NCI-H1048 (cell line): ENCODE measurements around the gene AFAP1L2.

Experiments
- DNase-seq: peaks from one replicate; lab custom pipeline; 2025; lab: John Stamatoyannopoulos, UW

The AFAP1L2 gene

DNA sequence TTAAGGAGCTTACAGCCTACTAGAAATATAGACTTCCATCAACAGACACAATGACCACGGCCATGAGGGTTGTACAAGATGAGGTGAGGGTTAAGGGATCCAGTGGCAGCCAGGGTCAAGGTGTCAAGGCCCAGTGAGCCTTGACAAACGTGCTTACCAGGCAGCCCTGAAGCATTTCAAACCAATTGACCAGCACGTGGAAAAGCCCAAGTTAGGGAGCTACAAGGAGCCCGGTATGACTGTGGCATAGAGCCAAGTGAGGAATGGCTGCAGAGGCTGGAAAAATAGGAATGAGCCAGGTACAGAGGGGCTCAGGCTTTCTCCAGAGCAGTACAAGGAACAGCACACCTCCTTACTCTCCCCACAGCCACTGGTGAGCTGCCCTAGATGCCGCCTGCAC lies 12.7 kb downstream of the AFAP1L2 start:
- DNase-seq: no peak

DNA sequence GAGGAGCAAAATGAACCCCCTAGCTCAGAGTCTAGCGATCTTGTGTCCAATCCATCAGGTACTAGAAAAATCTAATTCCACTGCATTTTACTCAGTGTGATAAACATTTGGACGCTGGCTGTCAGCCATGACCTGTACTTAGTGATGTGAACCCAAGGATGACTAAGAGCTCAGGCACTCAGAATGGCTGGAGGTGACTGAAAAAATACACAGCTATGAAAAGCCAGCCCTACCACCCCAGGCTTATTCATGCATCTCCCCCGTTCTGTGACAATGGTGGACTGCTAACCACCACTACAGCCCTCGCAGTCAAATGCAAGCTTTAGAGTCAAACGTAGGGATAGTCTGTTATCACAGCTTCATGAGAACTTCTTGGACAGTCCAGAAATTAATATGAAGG lies 14.9 kb downstream of the AFAP1L2 start:
- DNase-seq: no peak

DNA sequence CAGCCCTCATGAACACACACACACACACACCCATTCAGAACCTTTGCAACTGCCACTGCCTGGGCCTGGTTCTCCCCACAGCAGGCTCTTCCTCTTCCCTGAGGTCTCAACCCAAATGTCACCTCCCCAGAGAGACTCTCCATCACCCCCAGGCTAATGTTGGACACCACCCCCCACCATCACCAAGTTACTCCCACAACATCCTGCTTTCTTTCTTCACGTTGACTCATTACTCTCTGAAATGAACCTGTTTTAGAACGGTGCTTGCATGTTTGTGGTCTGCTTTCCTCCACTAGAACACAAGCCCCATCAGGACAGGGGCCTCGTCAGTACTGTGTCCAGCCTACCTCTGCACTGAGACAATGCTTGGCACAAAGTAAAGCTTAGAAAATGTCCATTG lies 16.0 kb downstream of the AFAP1L2 start:
- DNase-seq: no peak

DNA sequence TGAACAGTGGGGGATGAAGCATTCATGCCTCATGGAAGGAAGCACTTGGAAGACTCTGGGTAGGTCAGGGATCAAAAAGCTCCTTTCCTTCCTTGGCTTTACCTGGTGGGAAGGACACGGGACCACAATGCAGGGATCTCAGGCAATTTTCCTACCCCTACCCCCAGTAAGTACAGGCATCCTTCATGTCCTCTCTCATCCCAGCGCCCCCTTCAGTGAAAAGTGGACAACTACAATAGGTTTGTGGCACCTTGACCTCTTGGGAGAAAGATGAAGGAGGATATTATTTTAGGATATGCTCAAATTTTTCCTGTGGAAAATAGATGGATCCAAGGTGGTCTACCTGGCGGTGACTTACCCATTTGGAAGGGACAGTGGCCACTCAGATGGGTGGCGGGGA lies 16.5 kb downstream of the AFAP1L2 start:
- no peak for DNase-seq

DNA sequence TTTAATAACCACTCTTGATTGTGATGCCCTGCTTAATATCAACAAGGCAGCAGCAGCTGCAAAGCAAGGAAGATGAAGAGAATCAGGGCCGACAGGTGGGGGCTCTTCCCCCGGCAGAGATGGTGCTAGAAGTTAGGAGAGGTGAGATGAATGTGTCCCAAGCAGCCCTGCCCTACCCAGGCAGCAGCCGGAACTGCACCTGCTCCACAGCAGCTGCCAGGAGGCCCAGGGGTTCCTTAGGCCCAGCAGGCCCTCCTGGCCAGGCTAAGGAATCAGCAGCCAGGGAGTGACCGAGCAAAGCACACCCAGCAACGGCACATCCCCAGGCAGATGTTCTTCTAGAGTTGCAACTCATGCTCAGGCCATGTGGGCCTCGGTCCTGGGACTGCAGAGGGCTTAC lies 17.9 kb downstream of the AFAP1L2 start:
- DNase-seq: no peak

DNA sequence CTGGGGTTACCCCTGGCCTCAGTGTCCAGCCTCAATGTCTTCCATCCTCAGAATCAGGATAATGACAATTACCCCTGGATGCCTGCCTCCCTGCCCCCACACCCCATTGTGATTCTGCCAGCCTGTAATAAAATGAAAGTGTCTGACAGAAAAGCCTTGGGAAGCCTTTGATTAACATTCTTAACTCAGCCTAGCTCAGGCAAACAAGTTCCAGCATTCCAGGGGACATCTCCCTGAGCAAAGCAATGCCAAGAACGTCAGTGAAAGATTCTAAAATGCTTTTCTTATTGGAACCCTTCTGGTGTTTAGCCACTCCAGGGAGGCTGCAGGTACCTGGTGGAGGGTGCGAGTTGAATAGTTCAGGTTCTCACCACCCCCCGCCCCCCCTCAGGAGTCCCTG lies 18.7 kb downstream of the AFAP1L2 start:
- DNase-seq: no peak

DNA sequence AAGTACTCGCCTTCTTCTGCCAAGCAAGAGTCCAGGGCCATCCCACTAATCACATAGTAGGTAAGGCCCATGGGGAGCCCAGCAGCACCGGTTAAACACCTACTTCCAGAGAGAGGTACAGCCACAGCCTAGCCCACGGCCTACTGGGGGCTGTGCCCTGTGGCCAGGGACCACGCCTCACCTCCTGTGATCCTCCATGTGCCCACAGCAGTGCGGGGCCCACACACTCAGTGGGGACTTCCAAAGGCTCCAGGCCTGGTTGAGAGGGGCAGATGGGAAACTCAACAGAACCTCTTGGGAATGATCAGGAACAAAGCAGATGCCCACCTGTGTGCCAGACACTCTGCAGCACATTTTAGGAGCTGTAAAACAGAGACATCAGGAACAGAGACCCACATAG lies 19.7 kb downstream of the AFAP1L2 start:
- no peak for DNase-seq

DNA sequence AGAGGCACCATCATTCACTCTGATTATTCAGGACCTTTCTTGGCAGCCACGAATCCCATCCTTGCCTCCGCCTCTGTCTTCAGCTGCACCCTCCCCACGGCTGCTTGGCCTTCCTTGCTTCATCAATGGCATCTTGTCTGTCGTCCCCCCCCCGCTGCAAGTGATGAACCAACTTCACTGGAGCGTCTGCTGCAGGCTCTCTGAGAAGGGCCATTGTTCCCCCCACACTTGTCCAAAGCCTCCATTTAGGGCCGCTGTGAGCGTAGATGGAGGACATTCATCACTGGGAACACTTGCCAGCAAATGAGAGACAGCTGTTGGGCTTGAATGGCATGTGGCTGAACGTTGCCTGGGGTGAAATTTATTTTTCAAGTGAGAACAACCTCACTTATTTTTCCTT lies 20.1 kb downstream of the AFAP1L2 start:
- no peak for DNase-seq

DNA sequence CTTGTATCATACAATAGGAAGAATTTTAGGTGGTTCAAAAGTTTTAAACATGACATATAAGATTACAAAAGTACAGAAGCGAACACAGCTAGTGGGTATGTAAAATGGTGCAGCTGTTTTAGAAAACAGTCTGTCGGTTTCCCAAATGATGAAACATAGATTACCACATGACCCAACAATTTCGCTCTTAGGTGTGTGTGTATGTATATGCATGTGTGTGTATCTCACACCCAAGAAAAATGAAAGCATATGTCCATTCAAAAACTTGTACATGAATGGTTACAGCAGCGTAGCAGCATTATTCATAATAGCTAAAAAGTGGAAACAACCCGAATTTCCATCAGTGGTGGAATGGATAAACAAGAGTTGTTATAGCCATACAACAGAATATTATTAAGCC lies 23.5 kb downstream of the AFAP1L2 start:
- no peak for DNase-seq

DNA sequence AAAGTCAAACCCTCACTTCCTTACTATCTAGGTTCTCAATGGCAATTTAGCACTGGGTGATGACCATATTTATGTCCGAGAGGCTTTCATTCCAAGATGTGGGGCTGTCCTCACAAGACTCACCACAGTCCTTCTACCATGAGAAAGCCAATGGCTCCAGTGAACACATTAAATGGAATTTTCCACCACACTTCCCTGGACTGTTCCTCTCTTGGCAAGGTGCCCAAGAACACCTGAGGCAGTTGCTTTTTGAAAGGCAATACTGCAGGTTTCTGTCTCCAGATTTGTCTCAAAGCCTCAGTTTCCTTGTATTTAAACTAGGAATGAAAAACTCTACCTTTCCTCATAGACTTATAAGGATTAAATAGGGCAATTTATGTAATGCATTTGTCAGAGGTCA lies 24.2 kb downstream of the AFAP1L2 start:
- no peak for DNase-seq

DNA sequence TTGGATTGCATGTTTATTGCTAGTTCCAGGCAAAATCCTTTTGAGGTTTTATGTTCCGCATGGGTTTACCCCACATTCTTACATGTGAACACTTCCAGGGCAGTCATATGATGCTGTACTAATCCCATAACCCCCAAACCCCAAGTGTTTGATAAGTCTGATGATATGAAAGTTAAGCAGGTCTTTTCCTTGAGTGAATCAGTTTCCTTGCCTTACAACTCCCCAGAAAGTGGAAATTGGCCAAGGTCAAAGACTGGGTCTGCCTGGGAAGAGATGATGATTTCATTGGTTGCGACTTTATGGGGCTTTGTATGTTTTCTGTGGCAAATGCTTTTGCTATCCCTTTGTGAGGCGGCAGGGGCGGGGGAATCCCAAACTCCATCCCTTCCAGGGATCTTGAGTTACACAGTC lies 24.7 kb downstream of the AFAP1L2 start:
- no peak for DNase-seq

DNA sequence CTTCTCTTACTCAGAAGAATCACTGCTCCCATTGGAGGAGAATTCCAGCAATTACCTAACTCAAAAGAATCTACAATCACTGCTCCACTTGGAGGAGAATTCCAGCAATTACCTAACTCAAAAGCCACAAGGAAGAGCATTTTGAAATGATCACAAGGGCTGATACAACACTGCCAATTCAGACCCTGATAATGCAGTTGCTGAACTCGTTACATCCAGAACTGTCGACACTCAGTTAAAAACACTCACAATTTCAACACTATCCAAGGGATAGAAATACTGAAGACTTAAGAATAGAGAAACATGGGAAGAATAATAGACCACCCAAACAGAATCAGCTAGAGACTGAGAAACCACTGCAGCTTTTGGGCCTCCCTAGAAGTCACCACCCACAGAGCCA lies 27.8 kb downstream of the AFAP1L2 start:
- no peak for DNase-seq

DNA sequence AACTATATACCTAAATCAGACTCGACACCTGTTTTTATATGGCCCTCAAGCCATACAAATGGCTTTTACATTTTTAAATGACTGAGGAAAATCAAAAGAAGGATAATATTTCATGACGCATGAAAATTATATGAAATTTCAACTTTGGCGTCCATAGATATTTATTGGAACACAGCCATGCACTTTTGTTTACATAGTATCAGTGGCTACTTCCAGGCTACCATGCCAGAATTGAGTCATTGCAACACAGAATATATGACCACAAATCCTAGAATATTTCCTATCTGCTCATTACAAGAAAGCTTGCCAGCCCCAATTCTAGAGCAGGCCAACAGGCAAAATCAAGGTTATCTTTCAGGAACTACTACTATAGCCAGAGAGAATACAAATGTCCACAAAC lies 29.3 kb downstream of the AFAP1L2 start:
- no peak for DNase-seq

DNA sequence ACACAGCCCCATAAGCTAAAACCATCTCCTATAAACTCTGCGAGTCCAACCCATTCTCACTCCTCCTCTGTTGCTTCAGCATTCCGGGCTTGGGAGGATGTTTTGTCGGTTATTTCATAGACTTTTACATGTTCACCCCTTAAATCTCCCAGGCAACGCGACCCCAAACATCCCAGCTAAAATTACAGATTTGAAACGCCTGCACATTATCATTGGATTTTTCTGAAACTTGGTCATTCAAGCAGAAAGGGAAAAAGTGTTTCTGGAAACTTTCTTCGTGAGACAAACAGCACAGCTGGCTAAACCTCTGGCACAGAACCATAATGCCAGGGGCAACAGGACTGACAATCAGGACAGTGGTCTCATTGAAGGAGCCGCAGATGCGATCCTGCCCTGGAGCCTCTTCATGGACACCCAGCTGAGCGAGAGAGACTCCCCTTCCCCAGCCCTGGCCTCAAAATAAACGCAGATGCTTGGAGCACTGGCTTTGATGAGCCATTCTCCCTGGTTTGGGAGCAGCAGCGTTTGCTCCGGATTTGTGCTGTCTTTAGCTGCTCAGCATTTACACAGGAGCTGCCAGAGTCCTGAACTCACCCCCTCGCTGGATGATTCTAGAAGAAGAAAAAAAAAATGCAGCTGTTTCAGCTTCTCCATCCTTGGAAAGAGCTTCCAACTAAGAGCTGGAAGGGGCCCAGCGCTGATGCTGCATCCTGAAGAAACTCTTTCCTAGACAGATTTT lies 30.1 kb downstream of the AFAP1L2 start:
- DNase-seq: no peak

DNA sequence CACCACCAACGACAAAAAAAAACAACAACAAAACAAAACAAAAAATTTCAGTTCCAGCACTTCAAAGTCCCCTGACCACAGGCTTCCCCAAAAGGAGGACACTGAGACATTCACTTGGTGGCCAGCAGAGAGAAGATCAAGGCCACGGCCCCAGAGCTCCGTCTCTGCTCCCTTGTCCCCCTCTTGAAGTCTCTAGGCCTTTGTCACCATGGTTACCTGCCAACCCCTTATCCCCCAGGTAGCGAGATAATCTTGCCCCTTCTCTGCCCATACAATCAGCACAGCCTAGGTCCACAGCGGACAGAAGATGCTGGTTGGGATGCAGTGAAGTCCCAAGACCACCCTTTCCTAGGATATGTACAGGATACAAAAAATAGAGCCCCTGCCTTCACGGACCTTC lies 30.7 kb downstream of the AFAP1L2 start:
- no peak for DNase-seq

DNA sequence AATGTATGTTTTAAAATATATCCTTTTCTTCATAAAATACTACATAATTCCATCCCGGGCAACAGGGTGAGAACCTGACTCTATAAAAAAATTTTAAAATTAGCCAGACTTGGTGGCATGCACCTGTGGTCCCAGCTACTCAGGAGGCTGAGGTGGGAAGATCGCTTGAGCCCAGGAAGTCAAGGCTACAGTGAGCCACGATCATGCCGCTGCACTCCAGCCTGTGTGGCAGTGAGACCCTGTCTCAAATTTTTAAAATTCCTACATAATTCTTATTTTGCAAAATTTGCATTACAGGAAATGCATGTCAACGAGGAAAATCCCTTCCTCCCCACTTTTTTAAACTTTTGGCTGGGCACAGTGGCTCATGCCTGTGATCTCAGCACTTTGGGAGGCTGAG lies 31.3 kb downstream of the AFAP1L2 start:
- no peak for DNase-seq

DNA sequence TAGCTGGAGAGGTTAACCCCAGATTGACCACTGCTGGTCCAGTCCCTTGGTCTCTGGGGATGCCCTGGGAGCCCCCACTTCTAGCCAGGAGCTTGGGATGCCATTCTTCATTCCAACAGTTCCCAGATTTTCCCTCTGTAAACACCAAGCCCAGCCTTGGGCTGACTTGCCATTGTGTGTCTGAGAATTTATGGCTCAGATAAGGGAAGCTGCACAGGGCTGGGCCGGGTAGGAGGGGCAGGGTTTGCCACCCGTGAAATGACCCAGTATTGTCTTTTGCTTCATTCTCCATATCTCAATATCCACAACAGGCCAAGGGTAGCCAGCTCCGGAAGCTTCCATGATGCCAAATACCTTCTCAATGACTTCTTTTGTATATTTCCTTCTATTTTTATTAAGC lies 32.1 kb downstream of the AFAP1L2 start:
- no peak for DNase-seq

DNA sequence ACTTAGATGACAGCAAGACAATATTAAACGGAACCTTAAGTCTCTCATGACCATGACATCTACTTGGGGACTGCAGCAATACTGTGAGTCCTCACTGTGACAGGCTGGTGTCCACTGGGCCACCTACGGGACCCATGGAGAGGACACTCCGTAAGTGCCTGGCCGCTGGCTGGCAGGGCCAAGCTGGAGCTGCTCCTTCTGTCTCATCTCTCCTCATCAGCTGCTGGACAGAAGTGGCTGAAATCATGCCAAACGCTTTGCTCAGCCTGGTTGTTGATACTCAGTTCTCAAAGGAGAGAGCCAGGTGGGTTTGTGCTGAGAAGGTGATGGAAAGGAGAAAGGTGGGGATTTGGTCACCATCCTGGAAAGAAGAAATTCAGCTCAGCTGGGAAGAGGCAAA lies 33.3 kb downstream of the AFAP1L2 start:
- DNase-seq: no peak

DNA sequence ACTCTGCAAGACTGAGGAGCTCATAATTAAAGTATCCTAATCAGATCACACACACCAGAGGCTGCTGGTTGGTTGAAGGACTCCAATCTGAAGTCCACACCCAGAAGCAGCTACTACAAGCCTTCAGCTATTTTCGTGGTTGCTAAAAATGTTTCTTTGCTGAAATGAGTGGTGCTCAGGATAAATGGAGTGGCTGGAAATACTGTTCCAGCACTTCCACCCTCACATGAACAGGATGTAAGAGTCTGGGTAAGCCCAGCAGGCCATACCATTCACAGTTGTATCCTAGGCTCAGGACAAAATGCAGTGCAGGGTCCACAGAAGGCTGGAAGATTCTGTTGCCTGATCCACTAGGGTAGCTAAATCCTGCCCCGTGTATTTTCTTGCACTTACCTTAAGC lies 34.1 kb downstream of the AFAP1L2 start:
- no peak for DNase-seq

DNA sequence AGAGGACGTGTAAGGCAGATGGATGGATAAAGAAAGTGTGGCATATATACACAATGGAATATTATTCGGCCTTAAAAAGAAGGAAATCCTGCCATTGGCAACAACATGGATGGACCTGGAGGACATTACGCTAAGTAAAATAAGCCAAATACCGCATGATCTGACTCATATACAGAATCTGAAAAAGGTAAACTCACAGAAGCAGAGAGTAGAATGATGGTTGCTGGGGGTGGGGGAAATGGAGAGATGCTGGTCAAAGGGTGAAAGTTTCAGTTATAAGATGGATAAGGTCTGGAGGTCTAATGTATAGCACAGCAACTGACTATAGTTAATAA lies 36.3 kb downstream of the AFAP1L2 start:
- DNase-seq: no peak

DNA sequence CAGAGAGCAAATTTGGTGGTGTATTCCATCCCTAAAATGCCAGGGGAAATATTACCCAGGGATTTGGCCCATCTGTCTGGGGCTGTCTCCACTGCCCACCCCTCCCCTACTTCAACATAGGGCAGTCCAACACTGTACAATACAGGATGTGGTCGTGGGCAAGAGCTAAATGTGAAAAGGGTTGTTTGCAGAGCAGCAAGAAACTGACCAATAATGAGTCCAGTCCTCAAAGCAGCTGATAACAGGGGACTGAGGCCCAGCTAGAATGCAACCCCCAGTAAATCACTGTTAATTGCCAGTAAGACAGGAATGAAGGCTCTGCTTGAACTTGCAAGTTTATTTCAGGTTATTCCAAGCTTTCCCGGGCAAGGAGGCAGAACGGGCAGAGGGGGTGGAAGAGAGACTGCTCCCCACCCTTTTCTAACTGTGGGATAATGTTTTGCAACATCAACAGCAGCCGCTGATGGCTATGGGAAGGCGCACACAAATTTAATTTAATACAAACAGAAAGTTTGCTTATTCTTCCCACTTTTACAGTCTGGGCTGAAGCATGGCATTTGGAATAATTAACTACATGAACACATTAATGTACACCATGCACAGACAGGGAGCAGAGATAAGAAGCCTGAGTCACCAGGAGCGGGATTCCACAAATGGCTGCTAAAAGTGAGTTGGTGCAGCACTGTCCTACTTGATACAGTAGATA lies 36.8 kb downstream of the AFAP1L2 start:
- no peak for DNase-seq

DNA sequence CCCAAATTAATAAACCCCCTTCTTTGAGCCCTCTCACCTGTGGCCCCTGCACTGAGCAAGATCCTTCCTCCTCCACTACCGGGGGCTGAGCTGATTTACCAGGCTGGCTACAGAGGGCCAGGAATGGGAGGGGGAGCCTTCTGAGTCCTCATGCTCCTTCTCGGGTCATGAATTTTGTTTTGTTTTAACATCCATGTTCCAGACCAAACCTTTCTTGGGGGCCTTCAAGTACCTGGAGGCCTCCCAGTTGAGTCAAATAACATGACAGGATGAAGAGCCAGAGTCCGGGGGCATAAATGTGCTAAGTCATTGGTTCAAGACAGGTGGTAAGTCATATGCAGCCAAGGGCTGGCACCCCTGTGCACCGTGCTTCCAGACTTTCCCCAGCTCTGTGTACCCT lies 39.6 kb downstream of the AFAP1L2 start:
- no peak for DNase-seq

DNA sequence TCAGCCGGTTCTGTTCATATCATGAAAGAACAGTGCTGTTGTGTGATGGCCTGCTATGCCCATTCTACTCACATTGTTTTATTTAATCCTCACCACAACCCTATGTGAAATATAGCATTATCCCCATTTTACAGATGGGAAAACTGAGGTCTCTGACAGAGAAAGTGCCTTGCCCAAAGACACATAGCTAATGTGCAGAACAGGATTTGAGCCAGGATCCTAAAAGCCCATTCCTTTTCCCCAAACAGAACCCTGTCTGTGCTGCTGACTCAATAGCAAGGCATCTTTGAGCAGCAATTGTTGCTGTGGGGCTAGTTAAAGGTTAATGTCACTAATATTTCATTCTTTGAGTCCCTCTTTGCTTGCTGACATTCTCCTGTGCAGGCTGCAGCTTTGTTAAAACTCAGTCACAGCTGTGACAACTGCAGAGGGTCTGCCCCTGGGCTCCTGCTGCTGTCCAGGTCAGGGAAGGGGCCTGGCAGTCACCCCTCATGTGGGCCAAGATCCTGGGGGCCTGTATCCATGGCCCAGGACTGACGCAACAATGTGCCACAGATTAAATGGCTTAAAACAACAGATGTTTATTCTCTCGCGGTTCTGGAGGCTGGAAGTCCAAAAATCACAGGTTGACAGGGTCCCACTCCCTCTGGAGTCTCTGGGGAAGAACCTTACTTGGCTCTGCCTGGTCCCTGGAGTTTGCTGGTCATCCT lies 40.4 kb downstream of the AFAP1L2 start:
- DNase-seq: no peak
